Stimulated activated CD4-positive, alpha-beta T cell treated with anti-CD3 and anti-CD28 coated beads, Interleukin-1b, Interleukin-23, amount 100 ng/mL, for 4 hours (primary cell): Measurements from ENCODE around the gene ASXL3.

Experiments
- DNase-seq, 2 donors: peaks; one replicate each; pipeline ENCODE4 v3.0.0-alpha.2; 2020; ENCODE audit warnings: low read depth in 2 of 2

Gene ASXL3

GRCh38 chr18:33577685-33578517 is at the start of gene ASXL3:
TSS of gene ASXL3 (plus strand) at chr18:33578219. CDS start at chr18:33578632, 413 bp downstream.
- DNase-seq, result no peak

GRCh38 chr18:33532978-33533377 is 45.0 kb upstream of the ASXL3 start:
- DNase-seq, result no peak

- DNase-seq, result no peak
These were observed 41.1 kb upstream of the ASXL3 start for GRCh38 chr18:33536904-33537303.

- DNase-seq, result no peak
These were observed 39.5 kb upstream of the ASXL3 start for GRCh38 chr18:33538418-33539042.

GRCh38 chr18:33540392-33540791 is 37.6 kb upstream of the ASXL3 start:
- DNase-seq, result no peak

DNA sequence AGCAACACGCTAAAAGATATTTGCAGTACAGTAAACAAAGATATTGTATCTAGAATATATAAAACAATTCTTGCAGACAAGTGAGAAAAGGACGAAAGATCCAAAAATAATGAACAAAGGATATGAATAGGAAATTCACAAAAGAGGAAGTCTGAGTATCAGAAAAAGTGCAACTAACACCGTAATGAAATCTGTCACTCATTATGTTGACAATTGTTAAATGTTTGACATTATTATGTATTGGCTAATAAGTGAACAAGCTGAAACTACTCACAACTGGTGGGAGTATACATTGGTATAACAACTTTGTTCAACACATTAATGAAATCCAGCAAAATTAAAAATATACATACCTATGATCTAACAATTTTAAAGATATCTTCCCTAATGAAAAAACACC is 36.7 kb upstream of the ASXL3 start:
- DNase-seq, result no peak

DNA sequence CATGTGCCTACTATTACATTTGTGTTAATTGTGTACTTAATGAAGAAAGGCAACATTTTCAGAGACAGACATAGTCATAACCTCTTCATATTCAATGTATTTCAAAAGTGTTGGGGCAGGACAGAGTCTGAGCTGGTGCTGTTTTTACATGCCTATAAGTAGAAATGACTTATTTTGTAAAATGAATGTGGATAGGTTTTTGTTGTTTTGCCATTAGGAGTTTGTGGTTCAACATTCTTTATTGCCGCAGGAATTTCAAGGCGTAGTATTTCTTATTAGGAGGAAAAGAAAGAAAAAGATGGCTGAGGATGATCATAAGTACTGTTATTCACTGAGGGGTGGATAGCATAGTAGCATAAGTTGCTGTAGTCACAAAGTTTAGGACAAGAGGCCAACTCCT is 21.2 kb upstream of the ASXL3 start:
- no peak for DNase-seq

DNA sequence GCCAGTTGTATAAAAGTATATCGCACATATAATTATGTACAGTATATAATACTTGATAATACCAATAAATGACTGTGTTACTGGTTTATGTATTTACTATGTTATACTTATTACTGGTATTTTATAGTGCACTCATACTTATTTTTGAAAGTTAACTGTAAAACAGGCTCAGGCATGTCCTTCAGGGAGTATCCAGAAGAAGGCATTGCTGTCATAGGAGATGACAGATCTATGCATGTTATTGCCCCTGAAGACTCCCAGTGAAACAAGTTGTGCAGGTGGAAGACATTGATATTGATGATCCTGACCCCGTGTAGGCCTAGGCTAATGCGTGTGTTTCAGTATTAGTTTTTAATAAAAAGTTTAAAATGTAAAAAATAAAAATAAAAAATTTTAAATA is 20.3 kb upstream of the ASXL3 start:
- DNase-seq, result no peak

DNA sequence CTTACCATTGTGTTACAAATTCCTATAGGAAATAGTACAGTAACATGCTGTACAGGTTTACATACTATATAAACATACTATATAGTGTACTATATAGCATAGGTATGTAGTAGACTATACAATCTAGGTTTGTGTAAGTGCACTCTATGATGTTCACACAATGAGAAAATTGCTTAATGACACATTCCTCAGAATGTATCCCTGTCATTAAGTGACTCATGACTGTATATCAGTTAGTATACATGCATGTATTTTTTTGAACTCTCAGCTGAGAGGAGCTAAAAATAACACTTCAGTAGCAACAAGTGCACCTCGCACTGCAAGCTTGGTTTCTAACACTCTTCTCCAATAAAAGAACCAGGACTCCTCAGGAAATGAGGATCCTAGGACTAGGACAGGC is 19.5 kb upstream of the ASXL3 start:
- DNase-seq, result no peak

GRCh38 chr18:33560686-33561370 is 17.2 kb upstream of the ASXL3 start:
- DNase-seq, result no peak

GRCh38 chr18:33562741-33563140 is 15.3 kb upstream of the ASXL3 start:
- DNase-seq, result no peak

DNA sequence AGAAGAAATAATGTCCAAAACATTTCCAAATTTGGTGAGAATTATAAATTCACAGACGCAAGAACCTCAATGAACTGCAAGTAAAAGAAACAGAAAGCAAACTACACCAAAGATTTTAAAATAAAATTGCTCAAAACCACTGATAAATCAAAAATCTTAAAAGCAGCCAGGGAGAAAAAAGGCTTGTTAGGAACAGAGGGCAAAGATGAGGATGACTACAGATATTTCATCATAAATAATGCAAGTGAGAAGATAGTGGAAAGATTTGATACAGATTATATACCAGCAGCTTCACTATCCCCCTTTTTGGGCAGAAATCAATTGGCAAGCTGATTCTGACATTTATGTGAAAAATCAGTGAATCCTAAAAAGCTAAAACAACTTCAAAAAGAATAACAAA is 10.3 kb upstream of the ASXL3 start:
- no peak for DNase-seq

- no peak for DNase-seq
These were observed 5.8 kb upstream of the ASXL3 start for GRCh38 chr18:33571998-33572787.

DNA sequence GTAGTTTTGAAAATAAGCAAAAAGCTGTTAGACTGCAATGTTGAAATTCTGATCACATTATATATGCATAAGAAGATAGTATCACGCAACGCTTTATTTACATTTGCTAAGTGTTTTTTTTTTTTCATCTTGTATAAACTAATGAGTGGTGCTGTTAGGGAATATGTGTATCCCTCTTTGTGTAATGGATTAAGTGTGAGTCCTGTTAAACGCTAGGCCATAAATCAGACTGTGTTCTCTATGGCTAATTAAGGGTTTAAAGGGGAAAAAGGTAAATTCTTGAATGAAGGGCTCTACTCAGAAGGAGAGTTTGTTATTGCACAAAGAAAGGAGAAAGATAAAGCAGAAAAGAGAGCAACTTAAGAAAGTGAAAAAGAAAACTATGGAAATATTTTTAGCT is 4.8 kb upstream of the ASXL3 start:
- no peak for DNase-seq

GRCh38 chr18:33575451-33575850 is 2.6 kb upstream of the ASXL3 start:
- DNase-seq, result no peak

GRCh38 chr18:33576999-33577646 is 896 bp upstream of the ASXL3 start:
- DNase-seq, result no peak

DNA sequence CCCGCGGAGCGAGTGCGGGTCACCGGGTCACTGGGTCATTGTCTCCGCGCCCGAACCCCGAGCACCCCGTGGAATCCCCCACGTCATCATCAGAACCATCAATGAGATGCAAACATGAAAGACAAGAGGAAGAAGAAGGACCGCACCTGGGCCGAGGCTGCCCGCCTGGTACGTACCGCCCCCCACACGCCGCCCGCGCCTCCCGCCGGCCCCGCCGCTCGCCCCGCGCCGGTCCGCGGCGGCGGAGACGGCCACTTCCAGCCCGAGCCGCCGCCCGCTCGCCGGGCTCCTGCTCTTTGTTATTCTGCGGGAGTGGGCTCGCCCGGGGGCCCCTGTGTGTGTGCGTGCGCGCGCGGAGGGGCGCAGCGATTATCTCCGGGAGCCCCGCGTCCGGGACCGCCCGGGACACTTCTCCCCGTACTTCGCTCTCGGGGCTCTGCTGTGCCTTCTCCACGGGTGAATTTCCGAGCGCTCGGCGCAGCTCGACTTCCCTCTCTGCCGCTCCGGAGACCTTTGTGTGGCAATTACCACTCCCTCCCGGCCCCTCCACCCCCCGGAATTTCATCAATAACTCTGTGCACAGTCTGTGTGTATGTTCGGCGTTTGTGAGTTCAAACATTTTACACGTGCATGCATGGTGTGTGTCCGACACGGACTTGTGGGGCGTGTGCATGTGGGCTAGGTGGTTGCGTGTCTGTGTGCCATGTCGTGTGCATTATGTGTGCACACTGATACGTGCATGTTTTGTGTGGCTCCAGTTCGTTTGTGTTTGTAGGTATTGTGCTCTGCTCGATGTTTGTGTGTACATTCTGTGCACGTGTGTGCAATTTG is 714 bp downstream of the ASXL3 start:
- no peak for DNase-seq

DNA sequence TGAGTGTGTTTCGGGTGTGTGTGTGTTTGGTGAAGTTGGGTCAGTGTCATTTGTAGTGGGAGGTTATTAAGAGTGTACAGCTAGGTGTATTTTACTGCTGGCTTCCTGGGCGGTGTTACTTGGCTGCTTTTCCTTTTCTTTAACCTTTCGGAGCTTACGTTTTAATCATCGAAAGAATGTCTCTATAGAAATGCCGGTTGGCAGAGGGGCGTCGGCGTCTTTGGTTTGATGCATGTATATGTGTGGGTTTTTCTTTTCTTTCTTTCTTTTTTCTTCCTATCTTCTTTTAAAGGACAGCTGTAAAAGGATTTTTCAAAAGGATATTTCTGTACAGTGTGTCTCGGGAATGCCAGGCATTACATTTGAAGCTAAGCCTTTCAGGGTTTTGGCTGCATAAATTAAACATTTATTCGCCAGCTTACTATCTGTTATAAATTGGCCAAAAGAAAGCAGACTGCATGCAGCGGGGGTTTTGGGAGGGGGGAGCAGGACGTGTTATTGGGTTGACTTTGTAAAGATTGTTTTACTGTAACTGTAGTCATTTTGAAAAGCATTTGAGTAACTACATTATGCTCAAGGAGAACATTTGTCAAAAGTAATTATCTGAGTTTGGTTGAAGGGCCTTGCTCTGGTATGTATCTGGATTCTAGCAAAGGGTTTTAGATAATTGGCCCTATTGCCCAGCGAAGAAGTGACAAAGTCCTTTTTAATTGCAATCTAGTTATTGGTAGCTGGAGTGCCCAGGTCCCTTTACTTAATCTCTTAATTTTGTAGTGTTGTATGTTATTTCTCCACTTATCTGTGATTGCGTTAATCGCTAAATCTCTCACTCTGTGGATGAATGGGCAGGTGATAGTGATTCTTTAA is 1.6 kb downstream of the ASXL3 start:
- DNase-seq, result no peak

DNA sequence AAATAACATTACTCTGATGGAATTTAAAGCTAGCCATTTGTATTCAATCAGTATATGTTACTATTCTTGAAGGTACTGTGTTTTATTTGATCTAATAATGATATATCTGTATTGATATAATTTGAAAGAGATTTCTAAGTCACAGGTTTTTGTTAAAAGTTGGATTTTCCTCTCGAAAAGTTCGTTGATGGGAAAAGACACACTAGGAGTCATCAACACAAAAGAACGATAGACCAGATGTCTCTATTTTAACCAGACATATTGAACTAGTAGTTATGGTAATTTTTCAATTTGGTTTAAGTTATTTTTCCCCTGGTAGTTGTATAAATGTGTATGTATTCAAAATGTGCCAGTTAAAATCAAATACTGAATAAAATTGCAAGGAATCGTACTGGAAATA is 2.5 kb downstream of the ASXL3 start:
- no peak for DNase-seq

DNA sequence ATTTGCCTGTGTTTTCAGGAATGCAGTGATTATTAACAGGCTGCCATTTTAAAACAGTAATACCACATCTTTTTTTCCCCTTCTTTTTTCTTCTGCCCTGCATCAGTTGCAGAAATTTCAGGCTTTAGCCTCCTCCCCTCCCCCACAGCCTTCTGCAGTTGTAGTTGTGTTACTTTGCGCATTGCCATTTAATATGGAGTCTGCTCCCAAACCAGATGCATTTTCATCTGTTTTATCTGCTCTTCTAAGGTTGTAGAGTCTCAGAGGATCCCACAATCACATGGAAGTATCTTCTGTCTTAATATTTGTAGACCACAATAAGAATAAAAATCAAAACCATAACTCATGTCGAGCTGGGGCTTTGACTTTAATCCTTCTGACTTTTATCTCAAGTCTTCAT is 3.8 kb downstream of the ASXL3 start:
- no peak for DNase-seq
